Fibroblast of lung (primary cell): ENCODE data around the gene MPZL3. TPM values are rescaled to one million over a fixed set of nuclear protein-coding genes. Genes with fewer than 3 reads are reported as not detected.
A peak's percentile ranks its signal among the peaks of the same experiment; 100 is the strongest.

Source experiments
- DNase-seq, 2 donors: peaks; one replicate each; pipeline versions ENCODE4 v3.0.0 to v3.0.0-alpha.2; 2010; ENCODE audit warnings: low read depth in 2 of 2
- H2AFZ ChIP-seq: 2 replicates; pipeline ENCODE4 v1.5.1; 2012; ENCODE audit warnings: low read length, control low read depth, inconsistent platforms
- H3K27ac ChIP-seq: 2 replicates; pipeline ENCODE4 v1.5.1; 2011; ENCODE audit warnings: low read length, control low read depth; ENCODE audit not compliant: insufficient read depth
- H3K27me3 ChIP-seq: 2 replicates; pipeline ENCODE4 v1.5.1; 2011; ENCODE audit warnings: mild to moderate bottlenecking, low read length; ENCODE audit not compliant: control insufficient read depth, insufficient read depth
- H3K36me3 ChIP-seq: 2 replicates; pipeline ENCODE4 v1.5.1; 2011; ENCODE audit warnings: low read length; ENCODE audit not compliant: control insufficient read depth, insufficient read depth
- H3K4me1 ChIP-seq: 2 replicates; pipeline ENCODE4 v1.5.1; 2011; ENCODE audit warnings: low read length; ENCODE audit not compliant: control insufficient read depth, insufficient read depth; ENCODE audit errors: extremely low read depth
- H3K4me2 ChIP-seq: 2 replicates; pipeline ENCODE4 v1.5.1; 2011; ENCODE audit warnings: low read length, control low read depth; ENCODE audit not compliant: insufficient read depth; ENCODE audit errors: extremely low read depth
- H3K4me3 ChIP-seq, 4 experiments: fragments of 200-600 bp in 1 of 4; sonication (generic) in 1 of 4; replicated peaks in 1 of 4; 2 replicates each; pipeline ENCODE4 v1.5.1; 2011 to 2016; ENCODE audit warnings: low read length in 4 of 4, low read depth in 3 of 4, mild to moderate bottlenecking in 3 of 4, control low read depth in 2 of 4, inconsistent platforms in 1 of 4, mixed read lengths in 1 of 4; ENCODE audit not compliant: insufficient read depth in 1 of 4; ENCODE audit errors: control extremely low read depth in 1 of 4
- H3K79me2 ChIP-seq: 2 replicates; pipeline ENCODE4 v1.5.1; 2012; ENCODE audit warnings: mild to moderate bottlenecking, low read length, inconsistent platforms; ENCODE audit not compliant: control insufficient read depth, insufficient read depth
- H3K9ac ChIP-seq: 2 replicates; pipeline ENCODE4 v1.5.1; 2011; ENCODE audit warnings: mild to moderate bottlenecking, low read length, control low read depth; ENCODE audit not compliant: insufficient read depth
- H3K9me3 ChIP-seq: 2 replicates; pipeline ENCODE4 v1.5.1; 2012; ENCODE audit warnings: low read depth, low read length; ENCODE audit not compliant: control insufficient read depth, insufficient read depth
- H4K20me1 ChIP-seq: 2 replicates; pipeline ENCODE4 v1.5.1; 2011; ENCODE audit warnings: low read length; ENCODE audit not compliant: control insufficient read depth, insufficient read depth; ENCODE audit errors: extremely low read depth
- CTCF ChIP-seq, 2 donors: IDR thresholded peaks in 1 of 2; conservative IDR thresholded peaks in 1 of 2; 1 replicate in 1 of 2; 2 replicates in 1 of 2; pipeline ENCODE4 v1.5.1; 2011 to 2012; ENCODE audit warnings: low read length in 2 of 2, control low read depth in 1 of 2, inconsistent platforms in 1 of 2, low read depth in 1 of 2, mild to moderate bottlenecking in 1 of 2
- EZH2 ChIP-seq: IDR thresholded peaks from 2 replicates; pipeline ENCODE4 v1.5.1; 2012; ENCODE audit warnings: low read length, control low read depth, mild to moderate bottlenecking; ENCODE audit errors: missing control alignments
- polyA plus RNA-seq, 2 donors: library from polyadenylated mRNA; depleted of rRNA in 1 of 2; stranded (reverse) in 1 of 2; unstranded in 1 of 2; fragments of >200 nt; gene quantifications; 2 replicates each; pipeline ENCODE4 v1.2.1, GENCODE V29; 2011 to 2012; ENCODE audit warnings: missing spikeins in 1 of 2
- total RNA-seq: library from RNA; depleted of rRNA; stranded (reverse); fragments of >200 nt; gene quantifications from 2 replicates; pipeline ENCODE4 v1.2.1, GENCODE V29; 2014

Gene MPZL3
- total and polyA plus RNA-seq, 2 donors (not counting 1 experiment from before 2014, with no cell fraction given): 0.33 to 0.44 TPM

GRCh38 chr11:118243161-118243560, 9.0 kb downstream of the MPZL3 start:
- TF ChIP-seq CTCF (conservative IDR thresholded peaks at IDR 0.05 in 1 of 2, IDR thresholded peaks at IDR 0.05 in 1 of 2; ENCODE audit: low read depth in 1 of 2, low read length in 2 of 2) (no peak), EZH2 (no peak)
- H3K79me2 ChIP-seq: no peaks in the 10 kb centered on the region
- H2AFZ ChIP-seq: no peak overlapping the region

GRCh38 chr11:118241764-118242098, 10.4 kb downstream of the MPZL3 start:
- TF ChIP-seq EZH2: no peak
- TF ChIP-seq CTCF (conservative IDR thresholded peaks at IDR 0.05 in 1 of 2, IDR thresholded peaks at IDR 0.05 in 1 of 2; ENCODE audit: low read depth in 1 of 2, low read length in 2 of 2): no peak
- no peak overlapping the region for H2AFZ ChIP-seq
- DNase-seq: no peak
- no peaks in the 10 kb centered on the region for H3K36me3 ChIP-seq
- no peak overlapping the region for H3K4me2 ChIP-seq
- no peak overlapping the region for H3K9ac ChIP-seq
- no peaks in the 10 kb centered on the region for H4K20me1 ChIP-seq
- H3K79me2 ChIP-seq: no peaks in the 10 kb centered on the region
- H3K4me3 ChIP-seq: no peak overlapping the region
- no peaks in the 10 kb centered on the region for H3K27me3 ChIP-seq
- H3K9me3 ChIP-seq: no peaks in the 10 kb centered on the region
- H3K27ac ChIP-seq: no peak overlapping the region
- no peaks in the 10 kb centered on the region for H3K4me1 ChIP-seq

More at GRCh38 chr11:118243161-118243560, 9.0 kb downstream of the MPZL3 start:
- H3K4me3 ChIP-seq: no peak overlapping the region
- no peaks in the 10 kb centered on the region for H3K9me3 ChIP-seq
- no peaks in the 10 kb centered on the region for H3K27me3 ChIP-seq
- H3K4me1 ChIP-seq: no peaks in the 10 kb centered on the region
- H4K20me1 ChIP-seq: no peaks in the 10 kb centered on the region
- no peak overlapping the region for H3K4me2 ChIP-seq
- no peak overlapping the region for H3K27ac ChIP-seq
- no peaks in the 10 kb centered on the region for H3K36me3 ChIP-seq
- H3K9ac ChIP-seq: no peak overlapping the region
- no peak for DNase-seq

GRCh38 chr11:118240999-118241763, 11.0 kb downstream of the MPZL3 start:
- no peaks in the 10 kb centered on the region for H3K9me3 ChIP-seq
- H2AFZ ChIP-seq: no peak overlapping the region
- no peaks in the 10 kb centered on the region for H3K4me1 ChIP-seq
- H3K79me2 ChIP-seq: no peaks in the 10 kb centered on the region
- peak in 1 of 2 donors; percentile 57 for DNase-seq
- no peaks in the 10 kb centered on the region for H3K27me3 ChIP-seq
- H4K20me1 ChIP-seq: no peaks in the 10 kb centered on the region
- no peaks in the 10 kb centered on the region for H3K36me3 ChIP-seq
- no peak overlapping the region for H3K4me2 ChIP-seq
- H3K9ac ChIP-seq: no peak overlapping the region
- TF ChIP-seq EZH2 (no peak), CTCF (conservative IDR thresholded peaks at IDR 0.05 in 1 of 2, IDR thresholded peaks at IDR 0.05 in 1 of 2; ENCODE audit: low read depth in 1 of 2, low read length in 2 of 2) (no peak)
- no peak overlapping the region for H3K4me3 ChIP-seq
- H3K27ac ChIP-seq: no peak overlapping the region
